SU-DHL-6 (cell line): ENCODE measurements around the gene PDGFRA.

Experiments used
- CTCF ChIP-seq: fragments of 200-600 bp; sonication (generic); IDR thresholded peaks from one replicate; pipeline ENCODE4 v1.5.1; 2017; ENCODE audit warnings: antibody characterized with exemption, mild to moderate bottlenecking, low read length, moderate library complexity; ENCODE audit not compliant: insufficient read depth, poor library complexity, severe bottlenecking
- EZH2phosphoT487 ChIP-seq: fragments of 200-600 bp; sonication (generic), shearing (Covaris generic); conservative IDR thresholded peaks from 2 replicates; pipeline ENCODE4 v1.6.1; 2018; ENCODE audit warnings: mild to moderate bottlenecking, antibody characterized with exemption, low read length, moderate library complexity, mixed read lengths

GRCh38 chr4:54187148-54187547, 41.9 kb upstream of the PDGFRA start:
- TF ChIP-seq CTCF: no peak
- no peak for TF ChIP-seq EZH2phosphoT487
